Astrocyte of the spinal cord (primary cell): ENCODE measurements around the gene GUCY2C.
A peak's percentile ranks its signal among the peaks of the same experiment; 100 is the strongest.

Experiments used
- DNase-seq: peaks from one replicate; pipeline ENCODE4 v3.0.0; 2011; ENCODE audit warnings: low read depth, low spot score
- H3K4me3 ChIP-seq: 2 replicates; pipeline ENCODE4 v1.5.1; 2011; ENCODE audit warnings: low read depth, mild to moderate bottlenecking, low read length, moderate library complexity
- in situ Hi-C: cut with HindIII; loops from 2 replicates; pipeline ENCODE4 v1.10.0; 2017; ENCODE audit warnings: low sequenced_read_pairs
- TF ChIP-seq, protein P1 (sequence below): IDR thresholded peaks from 2 replicates; pipeline ENCODE4 v1.5.1; 2012; ENCODE audit warnings: low read depth, mild to moderate bottlenecking, low read length, inconsistent platforms

The GUCY2C gene

GRCh38 chr12:14619741-14620501 lies 76.5 kb downstream of the GUCY2C start:
- TF ChIP-seq, protein P1, sequence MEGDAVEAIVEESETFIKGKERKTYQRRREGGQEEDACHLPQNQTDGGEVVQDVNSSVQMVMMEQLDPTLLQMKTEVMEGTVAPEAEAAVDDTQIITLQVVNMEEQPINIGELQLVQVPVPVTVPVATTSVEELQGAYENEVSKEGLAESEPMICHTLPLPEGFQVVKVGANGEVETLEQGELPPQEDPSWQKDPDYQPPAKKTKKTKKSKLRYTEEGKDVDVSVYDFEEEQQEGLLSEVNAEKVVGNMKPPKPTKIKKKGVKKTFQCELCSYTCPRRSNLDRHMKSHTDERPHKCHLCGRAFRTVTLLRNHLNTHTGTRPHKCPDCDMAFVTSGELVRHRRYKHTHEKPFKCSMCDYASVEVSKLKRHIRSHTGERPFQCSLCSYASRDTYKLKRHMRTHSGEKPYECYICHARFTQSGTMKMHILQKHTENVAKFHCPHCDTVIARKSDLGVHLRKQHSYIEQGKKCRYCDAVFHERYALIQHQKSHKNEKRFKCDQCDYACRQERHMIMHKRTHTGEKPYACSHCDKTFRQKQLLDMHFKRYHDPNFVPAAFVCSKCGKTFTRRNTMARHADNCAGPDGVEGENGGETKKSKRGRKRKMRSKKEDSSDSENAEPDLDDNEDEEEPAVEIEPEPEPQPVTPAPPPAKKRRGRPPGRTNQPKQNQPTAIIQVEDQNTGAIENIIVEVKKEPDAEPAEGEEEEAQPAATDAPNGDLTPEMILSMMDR, result no peak
- H3K4me3 ChIP-seq, result no peak overlapping the region
- in situ Hi-C loops, result no loop called here
- DNase-seq, result no peak

- in situ Hi-C loops, result no loop called here
- TF ChIP-seq, protein P1, result peak; percentile 35
- H3K4me3 ChIP-seq, result no peak overlapping the region
- DNase-seq, result peak; percentile 16
Observed at GRCh38 chr12:14618983-14619382, 77.4 kb downstream of the GUCY2C start.

- in situ Hi-C loops, result no loop called here
- DNase-seq, result no peak
- H3K4me3 ChIP-seq, result no peak overlapping the region
- TF ChIP-seq, protein P1, result no peak
Observed at GRCh38 chr12:14614704-14615121, 81.7 kb downstream of the GUCY2C start.

DNA sequence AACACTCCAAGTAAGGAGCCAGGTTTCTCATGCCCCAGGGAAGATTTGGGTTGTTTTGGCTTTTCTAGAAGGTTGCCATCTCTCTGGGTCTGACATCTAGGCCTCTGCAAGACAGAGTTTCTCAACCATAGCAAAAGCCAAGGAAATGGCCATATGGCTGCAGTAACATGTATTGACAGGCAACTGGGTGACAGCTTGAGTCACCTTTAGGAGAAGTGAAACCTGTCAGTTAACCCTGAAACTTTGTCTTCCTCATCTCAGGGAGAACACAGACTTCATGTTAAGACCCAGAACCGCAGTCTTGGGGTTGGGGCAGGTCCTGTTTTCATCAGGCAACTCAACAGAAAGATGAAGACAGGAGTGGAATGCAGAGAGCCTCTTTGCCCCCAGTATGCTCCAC lies 82.7 kb downstream of the GUCY2C start:
- in situ Hi-C loops, result no loop called here
- no peak for DNase-seq
- TF ChIP-seq, protein P1, result no peak
- no peak overlapping the region for H3K4me3 ChIP-seq

DNA sequence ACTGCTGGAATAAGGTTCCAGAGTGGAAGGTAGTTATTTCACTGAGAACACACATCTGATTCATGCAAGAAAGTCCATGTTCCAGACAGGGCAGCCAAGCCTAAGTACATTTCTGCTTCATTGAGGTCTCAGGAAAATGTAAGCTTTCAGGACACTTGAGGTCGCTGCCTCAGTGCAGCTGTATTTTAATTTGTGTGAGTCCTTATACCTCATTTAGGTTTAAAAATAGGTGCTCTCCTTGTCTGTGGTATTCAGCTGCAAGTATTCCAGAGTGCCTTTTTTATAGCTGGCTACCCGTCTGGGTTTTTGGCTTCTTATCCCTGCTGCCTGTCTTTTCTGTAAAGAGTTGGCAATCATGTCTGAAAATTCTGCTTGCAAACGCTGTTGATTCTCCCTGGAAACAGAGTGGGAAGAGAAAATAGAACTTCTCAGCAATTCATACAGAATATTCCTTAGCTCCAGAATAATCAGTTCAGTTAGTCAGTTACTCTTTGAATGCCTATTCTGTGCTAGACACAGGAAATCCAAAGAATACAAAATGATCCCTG lies 83.4 kb downstream of the GUCY2C start:
- no peak for DNase-seq
- H3K4me3 ChIP-seq, result no peak overlapping the region
- in situ Hi-C loops, result no loop called here
- TF ChIP-seq, protein P1, result no peak

DNA sequence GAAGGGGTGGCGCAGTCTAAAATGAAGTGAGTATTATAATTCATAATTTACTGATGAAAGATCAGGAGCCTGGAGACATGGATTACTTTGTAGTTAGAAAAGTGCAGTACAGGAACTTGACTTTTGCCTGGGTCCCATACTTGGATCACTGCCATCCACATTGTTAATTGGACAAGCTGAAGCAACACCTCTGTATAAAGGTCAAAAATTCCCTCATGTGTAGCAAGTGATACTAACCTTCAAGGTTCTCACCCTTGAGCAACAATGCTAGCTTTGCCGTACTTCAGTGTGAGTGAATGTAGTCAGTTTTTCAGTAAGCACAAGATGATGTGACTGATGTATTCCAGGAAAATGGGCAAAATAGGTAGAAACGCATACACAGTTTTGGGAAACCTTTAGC lies 84.1 kb downstream of the GUCY2C start:
- no peak overlapping the region for H3K4me3 ChIP-seq
- TF ChIP-seq, protein P1, result no peak
- no peak for DNase-seq
- in situ Hi-C loops, result no loop called here
